HG03060 (cell line): ENCODE data around the gene SNX32.

Experiments used
- ATAC-seq: cut with Tn5 transposase; IDR thresholded peaks from one replicate; pipeline ENCODE4 v1.9.1; 2021; ENCODE audit warnings: low read depth, moderate number of reproducible peaks; ENCODE audit not compliant: unreplicated experiment

SNX32 gene

DNA sequence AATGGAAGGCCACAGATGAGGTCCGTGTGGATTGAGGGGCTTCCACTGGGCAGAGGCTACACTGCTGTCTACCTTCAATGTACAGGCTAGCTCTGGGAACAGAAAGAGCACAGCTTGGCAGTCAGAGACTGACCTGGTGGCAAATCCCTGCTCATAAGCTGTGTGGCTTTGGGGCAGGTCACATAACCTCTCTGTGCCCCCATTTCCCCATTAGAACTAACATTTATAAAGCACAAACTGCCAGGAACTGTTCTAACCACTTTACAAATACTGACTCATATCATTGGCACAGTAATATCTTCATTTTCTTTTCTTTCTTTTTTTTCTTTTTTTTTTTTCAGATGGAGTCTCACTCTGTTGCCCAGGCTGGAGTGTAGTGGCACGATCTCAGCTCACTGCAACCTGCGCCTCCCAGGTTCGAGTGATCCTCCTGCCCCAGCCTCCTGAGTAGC is 63.3 kb downstream of the SNX32 start:
- no peak for ATAC-seq

DNA sequence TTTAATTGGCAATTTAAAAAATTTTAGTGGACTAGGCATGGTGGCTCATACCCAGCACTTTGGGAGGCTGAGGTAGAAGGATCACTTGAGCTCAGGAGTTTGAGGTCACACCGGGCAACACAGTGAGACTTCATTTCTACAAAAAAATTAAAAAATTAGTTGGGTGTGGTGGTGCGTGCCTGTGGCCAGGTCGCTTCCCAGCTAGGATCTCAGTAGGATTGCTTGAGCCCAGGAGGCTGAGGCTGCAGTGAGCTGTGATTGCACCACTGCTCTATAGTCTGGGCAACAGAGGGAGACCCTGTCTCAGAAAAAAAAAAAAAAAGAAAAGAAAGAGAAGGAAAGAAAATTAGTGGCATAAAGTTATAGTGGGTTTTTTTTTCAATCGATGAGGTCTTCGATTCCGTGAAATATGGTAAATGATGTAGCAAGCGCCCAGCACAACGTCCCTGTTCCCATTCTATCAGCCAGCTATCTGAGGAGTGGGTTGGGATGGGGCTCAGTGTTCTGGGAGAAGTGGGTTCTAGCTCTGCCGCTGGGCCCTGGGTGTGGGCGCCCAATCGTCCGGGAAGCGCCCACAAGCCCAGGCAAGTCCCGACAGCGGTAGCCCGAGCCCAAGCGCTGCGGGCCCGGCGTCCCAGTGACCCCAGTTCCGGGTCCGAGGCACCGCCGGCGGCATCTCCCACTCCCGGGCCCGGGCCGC is 65.0 kb downstream of the SNX32 start:
- no peak for ATAC-seq

DNA sequence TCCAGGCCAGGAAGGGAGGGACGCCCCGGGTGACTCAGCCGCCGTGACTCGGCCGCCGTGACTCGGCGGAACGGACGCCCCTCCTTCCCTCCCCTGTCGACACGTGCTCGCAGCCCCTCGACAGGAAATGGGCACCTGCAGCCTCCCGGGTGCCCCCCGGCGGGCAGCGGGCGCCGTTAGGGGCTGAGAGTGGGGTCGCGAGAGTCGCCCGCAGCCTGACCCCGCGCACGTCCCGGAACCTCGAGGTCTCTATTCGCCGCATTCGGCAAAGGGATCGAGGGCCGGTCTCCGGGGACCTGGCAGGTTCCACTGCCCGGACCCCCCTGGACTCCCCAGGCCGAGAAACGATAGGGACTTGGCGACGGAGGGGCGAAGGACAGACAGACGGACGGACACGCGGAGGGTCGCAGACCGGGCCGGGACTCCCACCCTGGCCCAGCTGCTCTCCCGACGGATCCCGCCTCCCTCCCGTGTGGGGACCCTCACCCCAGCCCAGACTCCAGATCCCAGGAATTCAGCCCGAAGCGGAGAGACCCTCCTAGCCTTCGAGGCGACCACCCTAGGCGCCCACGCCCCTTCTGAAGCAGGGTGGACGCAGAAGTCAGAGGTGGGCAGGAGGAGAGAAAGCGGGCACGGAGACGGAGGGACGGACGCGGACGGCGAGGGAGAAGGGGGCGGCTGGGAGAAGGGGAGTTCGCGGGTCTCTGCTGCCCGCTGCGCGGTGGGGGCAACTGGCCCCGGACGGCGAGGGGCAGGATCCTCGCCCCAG is 65.8 kb downstream of the SNX32 start:
- ATAC-seq = no peak

DNA sequence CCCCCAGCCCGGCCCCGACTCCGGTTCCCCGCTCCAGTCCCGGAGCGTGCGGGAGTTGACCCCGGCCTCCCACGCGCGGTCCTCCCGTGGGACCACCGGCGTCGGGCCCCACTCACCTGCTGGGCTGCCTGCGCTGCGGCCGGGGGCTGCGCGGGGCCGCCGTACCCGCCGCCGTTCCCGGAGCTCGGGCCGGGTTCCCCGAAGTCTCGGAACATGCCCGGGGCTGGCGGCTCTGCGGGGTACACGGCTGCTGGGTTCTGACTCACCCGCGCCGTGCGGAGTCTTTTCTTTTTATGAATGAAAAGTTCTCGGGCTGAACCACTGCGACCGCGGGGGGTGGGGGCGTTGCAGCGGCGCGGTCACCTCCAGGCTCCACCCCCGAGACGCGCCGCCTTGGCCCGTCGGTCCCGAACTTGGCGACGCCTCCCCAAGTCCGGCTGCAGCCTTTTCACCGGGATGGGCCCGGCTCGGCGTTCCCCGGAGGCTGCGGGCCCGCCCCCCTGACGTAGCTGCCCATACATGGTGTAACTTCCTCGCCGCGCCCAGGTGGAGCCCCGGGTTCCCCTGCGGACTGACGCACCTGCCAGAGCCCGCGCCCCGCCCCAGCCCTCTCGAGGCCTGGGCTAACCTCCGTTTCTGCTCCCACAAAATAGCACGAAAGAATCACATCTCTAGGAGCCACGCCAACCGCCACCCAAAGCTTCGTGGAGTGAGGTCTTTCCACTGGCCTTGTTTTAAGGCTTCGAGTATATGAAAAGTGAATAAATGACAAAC is 66.5 kb downstream of the SNX32 start, which contains the start of gene FOSL1:
Gene FOSL1 (minus strand): TSS at position 264 of the 774 bp plus-strand sequence. CDS start 49 bp downstream, at position 215.
- peak; percentile 39 for ATAC-seq

DNA sequence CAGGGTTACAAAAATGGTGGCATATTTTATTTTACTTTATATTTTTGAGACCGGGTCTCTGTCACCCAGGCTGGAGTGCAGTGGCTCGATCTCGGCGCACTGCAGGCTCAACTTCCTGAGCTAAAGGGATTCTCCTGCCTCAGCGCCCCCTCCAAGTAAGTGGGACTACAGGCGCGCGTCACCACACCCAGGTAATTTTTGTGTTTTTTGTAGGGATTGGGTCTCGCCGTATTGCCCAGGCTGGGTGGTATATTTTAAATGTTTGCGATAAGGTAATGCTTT is 67.1 kb downstream of the SNX32 start:
- ATAC-seq = no peak

DNA sequence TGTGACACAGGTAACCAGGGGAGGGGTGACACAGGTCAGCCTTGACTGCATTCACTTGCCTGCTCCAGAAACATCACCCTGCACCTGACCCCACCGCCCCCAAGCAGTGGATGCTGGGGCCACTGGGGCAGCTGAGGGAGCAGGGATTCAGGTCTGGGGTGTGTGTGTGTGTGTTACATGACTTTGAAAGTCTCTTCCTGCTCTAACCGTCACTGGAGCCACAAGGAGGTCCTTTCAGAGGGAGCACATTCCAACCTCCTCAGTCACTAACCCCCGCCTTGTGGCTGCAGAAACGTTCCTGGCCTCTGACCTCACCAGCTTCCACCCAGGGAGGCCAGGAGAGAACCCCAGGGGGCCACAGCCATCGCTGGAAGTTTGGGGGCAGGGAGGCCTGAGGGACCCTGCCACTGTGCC is 69.3 kb downstream of the SNX32 start:
- ATAC-seq = no peak
